ENCODE measurements around the gene CSMD2.

DNA sequence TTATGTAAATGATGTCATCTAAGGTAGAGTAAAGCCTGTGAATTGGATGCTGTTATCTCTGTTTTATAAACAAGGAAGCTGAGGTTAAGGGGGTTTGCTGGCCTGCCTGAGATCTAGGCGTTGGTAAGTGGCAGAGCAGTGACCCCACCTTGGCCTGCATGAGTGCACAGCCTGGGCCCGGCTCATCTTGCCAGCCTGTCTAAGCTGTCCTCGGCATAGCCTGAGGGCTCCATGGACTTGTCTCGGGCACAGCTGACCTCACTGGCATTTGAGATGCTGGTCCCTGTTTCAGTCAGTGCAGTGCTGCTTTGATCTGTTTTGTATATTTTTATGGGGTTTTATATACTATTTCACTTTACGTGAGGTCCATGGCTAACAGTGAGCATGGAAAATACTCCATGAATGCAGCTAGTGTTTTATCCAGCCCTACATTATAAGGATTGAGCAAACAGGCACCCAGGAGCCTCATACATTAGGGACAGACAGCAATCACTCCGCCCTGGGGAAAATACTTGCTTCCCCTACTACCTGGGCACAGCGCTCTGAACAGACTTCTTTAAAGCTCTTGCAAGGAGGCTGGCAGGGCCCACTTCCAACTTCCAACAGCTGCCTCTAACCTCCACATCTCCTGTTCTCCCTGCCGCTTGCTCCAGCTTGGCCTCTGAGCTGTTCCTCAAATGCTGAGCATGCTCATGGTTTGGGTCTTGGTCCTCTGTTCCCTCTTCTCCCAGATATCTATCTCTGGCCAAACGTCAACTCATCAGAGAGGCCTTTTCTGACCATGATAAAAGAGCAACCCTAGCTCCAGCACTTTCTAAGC is 451.8 kb downstream of the CSMD2 start:
- no peak for TF ChIP-seq YY1 (IDR thresholded peaks at IDR 0.05; ENCODE audit: insufficient read depth, insufficient read length)
- no peak for TF ChIP-seq SUZ12 (IDR thresholded peaks at IDR 0.05; ENCODE audit: extremely low read depth, insufficient read depth, insufficient read length)

All from NT2/D1 (cell line).